Neural cell (in vitro differentiated cells): ENCODE measurements around the gene SMARCB1. TPM values are rescaled to one million over a fixed set of nuclear protein-coding genes. Genes with fewer than 3 reads are reported as not detected.

Source experiments
- H2AFZ ChIP-seq: fragments of 200-600, 300-800 bp; sonication (generic), shearing (Covaris generic); 2 replicates; pipeline ENCODE4 v1.6.0; 2014; ENCODE audit warnings: low read depth, mild to moderate bottlenecking, antibody characterized with exemption, low read length, moderate library complexity
- H3F3A ChIP-seq: fragments of 200-600 bp; shearing (Covaris generic); 2 replicates; pipeline ENCODE4 v1.6.1; 2016; ENCODE audit warnings: mild to moderate bottlenecking, moderate library complexity, mixed read lengths, antibody characterized with exemption, low read length; ENCODE audit not compliant: insufficient read depth, poor library complexity, severe bottlenecking
- H3K27ac ChIP-seq: fragments of 200-600, 300-800 bp; sonication (generic), shearing (Covaris generic); 2 replicates; pipeline ENCODE4 v1.5.1; 2014; ENCODE audit warnings: mild to moderate bottlenecking, low read length, moderate library complexity
- H3K27me3 ChIP-seq: fragments of 300-800, 200-600 bp; sonication (generic), shearing (Covaris generic); 2 replicates; pipeline ENCODE4 v1.6.0; 2014; ENCODE audit warnings: mild to moderate bottlenecking, low read depth, low read length, moderate library complexity; ENCODE audit not compliant: insufficient read depth
- H3K36me3 ChIP-seq: fragments of 300-800, 200-600 bp; sonication (generic), shearing (Covaris generic); 2 replicates; pipeline ENCODE4 v1.5.1; 2014; ENCODE audit warnings: mild to moderate bottlenecking, antibody characterized with exemption, low read length, moderate library complexity; ENCODE audit not compliant: insufficient read depth
- H3K4me2 ChIP-seq: fragments of 300-800, 200-600 bp; sonication (generic), shearing (Covaris generic); 2 replicates; pipeline ENCODE4 v1.6.0; 2014; ENCODE audit warnings: mild to moderate bottlenecking, low read length
- H3K4me3 ChIP-seq: fragments of 300-800, 200-600 bp; sonication (generic), shearing (Covaris generic); 2 replicates; pipeline ENCODE4 v1.5.1; 2014; ENCODE audit warnings: mild to moderate bottlenecking, low read length, moderate library complexity
- H3K79me2 ChIP-seq: fragments of 200-600 bp; shearing (Covaris generic); replicated peaks from 2 replicates; pipeline ENCODE4 v1.6.0; 2014; ENCODE audit warnings: mild to moderate bottlenecking, low read length, moderate library complexity; ENCODE audit not compliant: insufficient read depth
- H3K9ac ChIP-seq: fragments of 300-800, 200-600 bp; sonication (generic), shearing (Covaris generic); 2 replicates; pipeline ENCODE4 v1.6.1; 2016; ENCODE audit warnings: mild to moderate bottlenecking, low read length, mixed read lengths
- H3K9me2 ChIP-seq: fragments of 200-600 bp; shearing (Covaris generic); 2 replicates; pipeline ENCODE4 v1.6.1; 2016; ENCODE audit warnings: mild to moderate bottlenecking, low read length, mixed read lengths; ENCODE audit not compliant: insufficient read depth
- H3K9me3 ChIP-seq: fragments of 200-600, 300-800 bp; sonication (generic), shearing (Covaris generic); 2 replicates; pipeline ENCODE4 v1.6.1; 2016; ENCODE audit warnings: mild to moderate bottlenecking, mixed run types, low read length, moderate library complexity, mixed read lengths
- H4K20me1 ChIP-seq: fragments of 200-600 bp; shearing (Covaris generic); 2 replicates; pipeline ENCODE4 v1.6.1; 2016; ENCODE audit warnings: mild to moderate bottlenecking, mixed run types; ENCODE audit not compliant: insufficient read depth
- CTCF ChIP-seq: fragments of 450-650 bp; IDR thresholded peaks from 2 replicates; pipeline ENCODE4 v1.5.1; 2014; ENCODE audit warnings: antibody characterized with exemption, mild to moderate bottlenecking, moderate library complexity; ENCODE audit not compliant: poor library complexity, severe bottlenecking
- EP300 ChIP-seq: fragments of 450-650 bp; conservative IDR thresholded peaks from 2 replicates; pipeline ENCODE4 v1.6.1; 2014; ENCODE audit warnings: antibody characterized with exemption, mild to moderate bottlenecking, moderate library complexity; ENCODE audit not compliant: poor library complexity, severe bottlenecking
- EZH2 ChIP-seq: fragments of 200-600, 300-800 bp; shearing (Covaris generic), sonication (generic); IDR thresholded peaks from 2 replicates; pipeline ENCODE4 v1.6.1; 2014; ENCODE audit warnings: antibody characterized with exemption, low read length, borderline replicate concordance, mild to moderate bottlenecking; ENCODE audit not compliant: insufficient read depth, poor library complexity, severe bottlenecking
- MXI1 ChIP-seq: fragments of 450-650 bp; conservative IDR thresholded peaks from 2 replicates; pipeline ENCODE4 v1.6.1; 2014; ENCODE audit warnings: antibody characterized with exemption, mild to moderate bottlenecking; ENCODE audit not compliant: poor library complexity, severe bottlenecking
- POLR2AphosphoS5 ChIP-seq: IDR thresholded peaks from 2 replicates; pipeline ENCODE4 v1.6.1; 2012
- RAD21 ChIP-seq: fragments of 450-650 bp; conservative IDR thresholded peaks from 2 replicates; pipeline ENCODE4 v1.6.1; 2014; ENCODE audit warnings: antibody characterized with exemption, mild to moderate bottlenecking, moderate library complexity
- REST ChIP-seq: IDR thresholded peaks from 2 replicates; pipeline ENCODE4 v1.6.1; 2012; ENCODE audit warnings: borderline replicate concordance
- SMC3 ChIP-seq: fragments of 450-650 bp; conservative IDR thresholded peaks from 2 replicates; pipeline ENCODE4 v1.6.1; 2014; ENCODE audit warnings: antibody characterized with exemption, mild to moderate bottlenecking, moderate library complexity; ENCODE audit not compliant: poor library complexity
- TAF1 ChIP-seq: IDR thresholded peaks from 2 replicates; pipeline ENCODE4 v1.6.1; 2012; ENCODE audit warnings: low read depth
- polyA plus RNA-seq: library from polyadenylated mRNA; depleted of rRNA; stranded (reverse); fragments of >200 nt; gene quantifications from 2 replicates; pipeline ENCODE4 v1.2.3, GENCODE V29; 2014

The SMARCB1 gene
- polyA plus RNA-seq, 1 donor from 2014 or later: 97.5 TPM

GRCh38 chr22:23846081-23846469 is 59.3 kb downstream of the SMARCB1 start:
- no peaks in the 10 kb centered on the region for H3K27me3 ChIP-seq
- no peak overlapping the region for H2AFZ ChIP-seq
- no peaks in the 10 kb centered on the region for H3K36me3 ChIP-seq
- H3K4me3 ChIP-seq: no peak overlapping the region
- H3K9me3 ChIP-seq: no peaks in the 10 kb centered on the region
- H3K9ac ChIP-seq: no peak overlapping the region
- no peaks in the 10 kb centered on the region for H3K9me2 ChIP-seq
- no peak overlapping the region for H3K4me2 ChIP-seq
- no peaks in the 10 kb centered on the region for H4K20me1 ChIP-seq
- no peak overlapping the region for H3K27ac ChIP-seq
- H3F3A ChIP-seq: no peaks in the 10 kb centered on the region
- no peaks in the 10 kb centered on the region for H3K79me2 ChIP-seq
- TF ChIP-seq MXI1 (no peak), EP300 (no peak), TAF1 (no peak), POLR2AphosphoS5 (no peak), EZH2 (no peak), REST (no peak), RAD21 (no peak), SMC3 (no peak), CTCF (no peak)

GRCh38 chr22:23847310-23847920 is 60.6 kb downstream of the SMARCB1 start:
- Histone ChIP-seq H3K4me3 (no peak overlapping the region), H2AFZ (no peak overlapping the region), H3K4me2 (no peak overlapping the region), H3K27ac (no peak overlapping the region), H3K9me3 (no peaks in the 10 kb centered on the region), H3K79me2 (no peaks in the 10 kb centered on the region), H3K9ac (no peak overlapping the region), H3K36me3 (no peaks in the 10 kb centered on the region), H3K27me3 (no peaks in the 10 kb centered on the region), H4K20me1 (no peaks in the 10 kb centered on the region), H3F3A (no peaks in the 10 kb centered on the region), H3K9me2 (no peaks in the 10 kb centered on the region)
- TF ChIP-seq REST (no peak), SMC3 (no peak), RAD21 (no peak), EP300 (no peak)
